ENCODE data around the gene CTSC.

Gene CTSC

GRCh38 chr11:88308576-88308975, 29.0 kb downstream of the CTSC start:
- Histone ChIP-seq H3K79me2 (ENCODE audit: low read length) (peaks cover 95% of the 10 kb centered on the region), H3K27me3 (ENCODE audit: low read depth, low read length) (no peaks in the 10 kb centered on the region), H3K4me1 (ENCODE audit: low read length) (peaks cover 97% of the 10 kb centered on the region), H3K9me3 (ENCODE audit: insufficient read depth, low read length) (no peaks in the 10 kb centered on the region), H3K27ac (ENCODE audit: low read length) (peak overlapping the region; percentile 93), H2AFZ (ENCODE audit: low read depth, low read length) (no peak overlapping the region), H3K36me3 (replicated peaks; ENCODE audit: low read depth, low read length) (peaks cover 69% of the 10 kb centered on the region), H4K20me1 (ENCODE audit: insufficient read depth, low read length) (peaks cover 72% of the 10 kb centered on the region), H3K4me3 (ENCODE audit: low read length) (peak overlapping the region; percentile 54), H3K4me2 (ENCODE audit: low read length) (peak overlapping the region; percentile 89), H3K9ac (ENCODE audit: low read length) (peak overlapping the region; percentile 51)
- TF ChIP-seq EZH2phosphoT487 (IDR thresholded peaks at IDR 0.05; ENCODE audit: low read depth) (no peak), CTCF (IDR thresholded peaks at IDR 0.05; ENCODE audit: low read depth, low read length) (no peak)

GRCh38 chr11:88307749-88308425, 29.6 kb downstream of the CTSC start:
- peaks cover 97% of the 10 kb centered on the region for H3K4me1 ChIP-seq (ENCODE audit: low read length)
- no peak overlapping the region for H2AFZ ChIP-seq (ENCODE audit: low read depth, low read length)
- TF ChIP-seq EZH2phosphoT487 (IDR thresholded peaks at IDR 0.05; ENCODE audit: low read depth) = 0 out of 2 replicates have a peak, but pooled peaks have one; percentile 51
- TF ChIP-seq CTCF (IDR thresholded peaks at IDR 0.05; ENCODE audit: low read depth, low read length) = no peak
- H3K27ac ChIP-seq (ENCODE audit: low read length) = peak overlapping the region; percentile 93
- no peaks in the 10 kb centered on the region for H3K27me3 ChIP-seq (ENCODE audit: low read depth, low read length)
- H4K20me1 ChIP-seq (ENCODE audit: insufficient read depth, low read length) = peaks cover 71% of the 10 kb centered on the region
- H3K36me3 ChIP-seq (replicated peaks; ENCODE audit: low read depth, low read length) = peaks cover 73% of the 10 kb centered on the region
- H3K9ac ChIP-seq (ENCODE audit: low read length) = peak overlapping the region; percentile 69
- H3K79me2 ChIP-seq (ENCODE audit: low read length) = peaks cover 95% of the 10 kb centered on the region
- H3K4me3 ChIP-seq (ENCODE audit: low read length) = peak overlapping the region; percentile 64
- peak overlapping the region; percentile 89 for H3K4me2 ChIP-seq (ENCODE audit: low read length)
- H3K9me3 ChIP-seq (ENCODE audit: insufficient read depth, low read length) = no peaks in the 10 kb centered on the region

GRCh38 chr11:88306785-88307184, 30.8 kb downstream of the CTSC start:
- Histone ChIP-seq H3K79me2 (ENCODE audit: low read length) (peaks cover 94% of the 10 kb centered on the region), H4K20me1 (ENCODE audit: insufficient read depth, low read length) (peaks cover 70% of the 10 kb centered on the region), H3K4me1 (ENCODE audit: low read length) (peaks cover 96% of the 10 kb centered on the region), H3K27ac (ENCODE audit: low read length) (peak overlapping the region; percentile 93), H3K4me3 (ENCODE audit: low read length) (no peak overlapping the region), H3K9ac (ENCODE audit: low read length) (peak overlapping the region; percentile 48; the same call in 1 of the 2 replicates), H3K9me3 (ENCODE audit: insufficient read depth, low read length) (no peaks in the 10 kb centered on the region), H3K4me2 (ENCODE audit: low read length) (peak overlapping the region; percentile 89), H3K27me3 (ENCODE audit: low read depth, low read length) (no peaks in the 10 kb centered on the region), H3K36me3 (replicated peaks; ENCODE audit: low read depth, low read length) (peaks cover 67% of the 10 kb centered on the region), H2AFZ (ENCODE audit: low read depth, low read length) (no peak overlapping the region)
- TF ChIP-seq EZH2phosphoT487 (IDR thresholded peaks at IDR 0.05; ENCODE audit: low read depth) (no peak), CTCF (IDR thresholded peaks at IDR 0.05; ENCODE audit: low read depth, low read length) (no peak)

GRCh38 chr11:88305430-88305829, 32.1 kb downstream of the CTSC start:
- Histone ChIP-seq H3K4me3 (ENCODE audit: low read length) (no peak overlapping the region), H2AFZ (ENCODE audit: low read depth, low read length) (no peak overlapping the region), H3K36me3 (replicated peaks; ENCODE audit: low read depth, low read length) (peaks cover 65% of the 10 kb centered on the region)

More at GRCh38 chr11:88305430-88305829, 32.1 kb downstream of the CTSC start:
- Histone ChIP-seq H3K9me3 (ENCODE audit: insufficient read depth, low read length) (no peaks in the 10 kb centered on the region), H3K27ac (ENCODE audit: low read length) (peak overlapping the region; percentile 93), H3K27me3 (ENCODE audit: low read depth, low read length) (no peaks in the 10 kb centered on the region), H3K9ac (ENCODE audit: low read length) (no peak overlapping the region), H3K4me1 (ENCODE audit: low read length) (peaks cover 96% of the 10 kb centered on the region), H3K79me2 (ENCODE audit: low read length) (peaks cover 94% of the 10 kb centered on the region), H4K20me1 (ENCODE audit: insufficient read depth, low read length) (peaks cover 69% of the 10 kb centered on the region), H3K4me2 (ENCODE audit: low read length) (no peak overlapping the region)
- TF ChIP-seq CTCF (IDR thresholded peaks at IDR 0.05; ENCODE audit: low read depth, low read length) (no peak), EZH2phosphoT487 (IDR thresholded peaks at IDR 0.05; ENCODE audit: low read depth) (no peak)

Measured in OCI-LY3 (cell line).